Stimulated activated CD8-positive, alpha-beta memory T cell treated with anti-CD3 and anti-CD28 coated beads, Interleukin-12 subunit alpha, Interleukin-12 subunit beta, amount 100 ng/mL, for 24 hours (primary cell): ENCODE results near the gene SLC1A7.

Experiments used
- DNase-seq: peaks from one replicate; pipeline ENCODE4 v3.0.0-alpha.2; 2020; ENCODE audit errors: extremely low read depth

SLC1A7 gene

DNA sequence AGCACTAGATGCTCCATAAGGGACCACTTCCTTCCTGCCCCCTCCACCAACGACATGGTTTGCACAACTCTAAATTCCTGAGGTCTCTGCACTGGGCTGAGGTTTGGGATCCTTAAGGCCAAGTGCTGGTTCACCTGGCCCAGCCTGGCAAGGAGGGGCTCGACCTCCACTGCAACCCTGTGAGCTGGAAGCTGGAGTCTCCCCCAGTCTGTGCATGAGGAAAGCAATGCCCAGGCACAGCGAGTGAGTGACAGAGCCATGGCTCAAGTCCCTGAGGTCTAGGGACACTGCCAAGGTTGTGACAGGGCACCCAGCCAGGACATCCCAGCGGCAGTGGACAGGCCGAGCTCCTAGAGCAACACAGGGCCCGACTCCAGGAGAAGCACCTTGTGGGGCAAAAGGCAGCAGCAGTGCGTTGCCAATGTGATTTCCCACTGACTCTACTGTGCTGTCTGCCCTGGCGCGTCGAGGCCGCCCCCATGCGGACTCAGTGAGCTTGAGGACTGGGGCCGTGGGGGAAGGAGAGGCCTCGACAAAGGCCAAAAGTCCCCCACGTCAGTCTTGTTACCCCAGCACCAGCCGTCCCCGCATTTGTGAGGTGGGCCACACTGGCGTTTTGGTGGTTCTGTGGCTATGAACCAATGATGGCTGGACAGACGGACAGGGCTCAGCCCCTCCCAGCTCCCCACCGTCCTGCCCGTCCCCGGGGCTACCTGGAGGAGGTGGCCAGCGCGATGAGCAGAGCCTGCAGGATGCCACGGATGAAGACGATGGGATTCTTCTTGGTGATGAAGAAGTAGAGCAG, 50.4 kb downstream of the SLC1A7 start:
- no peak for DNase-seq

- DNase-seq: no peak
These were observed 52.0 kb downstream of the SLC1A7 start for GRCh38 chr1:53090227-53091147.

DNA sequence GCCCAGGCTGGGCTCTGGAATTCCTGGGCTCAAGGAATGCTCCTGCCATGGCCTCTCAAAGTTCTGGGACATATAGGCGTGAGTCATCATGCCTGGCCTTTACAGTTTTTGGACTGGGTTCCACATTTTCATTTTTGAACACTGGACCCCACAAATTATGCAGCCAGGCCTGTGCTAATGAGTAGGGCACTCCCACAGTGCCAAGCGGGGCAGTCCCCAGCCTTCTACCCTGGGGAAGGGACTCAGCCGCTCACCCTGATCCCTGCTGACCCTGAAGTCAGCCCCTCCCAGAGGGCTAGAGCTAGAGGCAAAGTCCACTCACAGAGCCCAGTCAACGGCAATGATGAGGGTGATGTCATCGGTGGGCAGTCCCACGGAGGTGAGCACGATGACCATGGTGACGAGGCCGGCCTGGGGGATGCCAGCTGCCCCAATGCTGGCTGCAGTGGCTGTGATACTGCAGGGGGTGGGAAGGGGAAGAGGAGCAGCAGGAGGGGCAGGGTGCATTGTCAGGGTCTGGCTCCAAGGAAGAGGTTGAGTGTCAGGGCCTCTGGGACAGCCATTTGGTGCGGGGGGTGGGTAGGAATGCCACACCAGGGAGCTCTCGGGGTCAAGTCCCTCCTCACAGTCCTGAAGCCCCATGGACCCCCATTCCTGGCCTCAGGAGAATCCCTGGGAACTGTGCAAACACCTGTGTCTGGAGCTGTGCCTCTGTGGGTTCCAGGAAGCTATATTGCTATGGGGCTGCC, 52.8 kb downstream of the SLC1A7 start:
- no peak for DNase-seq

DNA sequence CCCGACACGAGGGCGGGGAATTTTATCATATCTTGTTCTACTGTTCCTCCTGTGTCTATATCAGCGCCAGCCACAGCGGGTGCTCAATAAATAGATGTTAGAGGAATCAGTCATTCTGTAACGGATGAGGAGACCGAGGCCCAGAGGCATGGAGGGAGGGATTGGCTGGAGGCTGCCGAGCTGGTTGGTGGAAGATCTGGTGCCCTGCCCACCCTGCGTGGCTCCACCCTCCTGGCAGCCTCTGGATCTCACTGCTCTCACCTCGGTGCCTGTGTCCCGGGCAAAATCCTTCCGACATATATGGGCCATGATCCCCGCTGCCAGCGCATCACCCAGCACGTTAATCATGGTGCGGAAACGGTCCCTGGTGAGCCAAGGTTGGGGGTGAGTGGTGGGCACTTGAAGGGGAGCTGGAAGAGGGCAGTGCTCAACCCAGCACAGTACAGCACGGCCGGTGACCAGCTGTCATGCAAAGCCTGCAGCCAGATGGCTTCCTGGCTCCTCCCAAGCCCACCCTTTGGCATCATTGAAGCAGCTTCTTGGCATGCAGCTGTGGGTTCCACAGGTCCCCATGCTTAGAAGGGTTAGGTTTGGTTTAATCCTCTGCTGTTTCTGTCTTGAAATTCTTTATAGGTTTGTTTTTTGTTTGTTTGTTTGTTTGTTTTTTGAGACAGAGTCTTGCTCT, 53.7 kb downstream of the SLC1A7 start:
- DNase-seq: no peak

DNA sequence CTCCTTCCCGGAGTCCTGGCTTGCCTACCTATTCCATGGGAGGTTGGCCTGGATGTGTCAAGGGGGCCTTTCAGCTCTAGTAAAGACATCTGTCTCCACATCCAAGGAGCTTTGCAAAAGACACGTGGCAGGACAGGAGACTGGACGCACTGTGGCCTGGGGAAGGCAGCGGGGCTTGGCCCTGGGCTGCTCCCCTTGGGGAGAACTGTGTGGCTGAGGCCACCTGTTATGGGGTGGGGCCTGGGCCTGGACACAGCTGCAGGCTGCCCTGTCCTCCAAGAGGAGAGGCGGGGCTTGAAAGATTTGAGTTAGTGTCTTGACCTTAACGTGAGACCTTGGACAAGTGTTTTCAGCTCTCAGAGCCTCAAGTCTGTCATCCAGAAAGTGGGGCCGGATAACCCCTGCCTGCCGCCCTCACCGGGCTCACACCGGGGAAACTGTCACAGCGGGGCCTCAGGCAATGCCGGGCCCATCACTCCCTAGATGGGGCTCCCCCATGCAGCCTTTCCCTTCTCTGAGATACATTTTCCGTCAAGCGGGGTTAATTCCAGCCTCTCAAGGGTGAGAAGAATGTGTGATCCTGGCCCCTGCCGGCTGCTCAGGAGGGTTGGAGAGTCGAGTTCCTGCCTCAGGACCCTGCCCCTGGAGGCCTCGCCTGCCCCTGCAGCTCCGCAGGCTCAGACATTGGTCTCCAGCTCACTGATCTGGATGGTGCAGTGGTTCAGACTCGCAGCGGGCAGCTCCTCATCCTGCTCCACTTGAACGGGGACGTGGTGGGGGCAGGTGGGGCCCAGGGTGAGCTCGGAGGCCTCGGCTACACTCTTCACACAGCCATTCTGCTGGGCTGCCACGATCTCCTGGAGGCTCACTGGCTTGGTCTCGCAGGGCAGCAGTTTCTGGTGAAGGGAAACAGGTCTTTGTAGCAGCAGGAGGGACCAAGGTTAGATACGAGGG, 54.8 kb downstream of the SLC1A7 start:
- DNase-seq: no peak

DNA sequence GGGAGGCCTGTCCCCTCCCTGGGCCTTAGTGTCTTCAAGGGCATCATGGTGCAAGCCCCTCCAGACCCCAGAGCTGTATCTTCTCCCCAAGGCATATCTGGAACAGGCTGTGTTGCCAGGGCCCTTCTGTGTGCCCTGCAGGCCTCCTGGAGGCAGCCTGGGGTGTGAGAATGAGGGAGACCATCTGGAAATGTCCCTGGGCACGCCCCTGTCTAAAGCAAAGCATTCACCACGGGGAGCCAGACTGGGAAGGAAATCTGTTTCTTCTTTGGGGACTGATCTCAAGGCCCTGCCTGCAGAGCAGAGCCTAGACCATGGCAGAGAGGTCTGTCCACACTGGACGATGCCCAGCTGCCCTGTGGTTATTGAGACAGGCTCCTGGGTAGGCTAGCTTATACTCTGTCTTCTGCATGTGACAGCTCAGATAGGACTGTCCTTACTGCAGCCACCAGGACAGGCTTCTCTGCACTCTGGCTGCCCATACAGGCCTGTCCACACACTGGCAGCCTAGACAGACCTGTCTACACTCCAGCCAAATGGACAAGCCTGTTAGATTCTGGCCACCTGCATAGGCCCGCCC, 55.9 kb downstream of the SLC1A7 start:
- DNase-seq: no peak

DNA sequence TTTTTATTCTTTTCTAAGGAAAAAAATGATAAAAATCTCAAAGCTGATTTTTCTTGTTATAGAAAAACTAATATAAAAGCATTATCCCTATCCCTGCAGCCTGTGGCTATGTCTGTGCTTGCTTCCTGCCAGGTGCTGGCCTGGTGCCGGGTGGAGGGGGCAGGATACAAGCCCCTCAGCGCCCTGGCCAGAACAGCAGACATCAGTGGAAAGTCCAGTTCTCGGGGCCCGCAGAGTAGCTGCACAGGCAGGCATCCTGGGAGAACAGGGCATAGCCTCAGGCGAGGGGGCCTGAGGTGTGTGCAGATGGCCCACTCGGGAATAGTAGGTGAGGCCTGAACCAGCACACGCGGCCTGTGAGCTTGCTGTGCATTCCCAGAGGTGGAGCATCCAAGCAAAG, 57.0 kb downstream of the SLC1A7 start:
- DNase-seq: no peak

- no peak for DNase-seq
These were observed 57.9 kb downstream of the SLC1A7 start for GRCh38 chr1:53084589-53084971.

GRCh38 chr1:53083636-53084588, 58.5 kb downstream of the SLC1A7 start:
- DNase-seq: no peak

- DNase-seq: no peak
These were observed 59.5 kb downstream of the SLC1A7 start for GRCh38 chr1:53082826-53083455.

GRCh38 chr1:53081384-53082066, 60.9 kb downstream of the SLC1A7 start:
- no peak for DNase-seq

DNA sequence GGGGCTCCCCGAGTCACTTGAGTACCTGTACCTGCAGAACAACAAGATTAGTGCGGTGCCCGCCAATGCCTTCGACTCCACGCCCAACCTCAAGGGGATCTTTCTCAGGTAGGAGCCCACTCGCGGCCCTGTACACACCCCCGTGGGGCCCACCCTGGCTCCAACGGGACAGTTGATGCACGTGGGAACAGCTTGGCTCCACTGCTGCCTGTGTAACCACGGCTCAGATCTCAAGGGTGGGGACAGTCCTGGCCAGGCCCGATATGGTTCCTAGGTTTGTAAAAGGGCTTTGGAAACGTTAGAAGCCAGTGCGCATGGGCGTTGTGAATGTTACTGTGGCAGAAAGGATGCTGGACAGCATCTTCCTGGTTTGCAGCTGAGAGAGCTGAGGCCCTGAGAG, 61.7 kb downstream of the SLC1A7 start:
- DNase-seq: no peak

DNA sequence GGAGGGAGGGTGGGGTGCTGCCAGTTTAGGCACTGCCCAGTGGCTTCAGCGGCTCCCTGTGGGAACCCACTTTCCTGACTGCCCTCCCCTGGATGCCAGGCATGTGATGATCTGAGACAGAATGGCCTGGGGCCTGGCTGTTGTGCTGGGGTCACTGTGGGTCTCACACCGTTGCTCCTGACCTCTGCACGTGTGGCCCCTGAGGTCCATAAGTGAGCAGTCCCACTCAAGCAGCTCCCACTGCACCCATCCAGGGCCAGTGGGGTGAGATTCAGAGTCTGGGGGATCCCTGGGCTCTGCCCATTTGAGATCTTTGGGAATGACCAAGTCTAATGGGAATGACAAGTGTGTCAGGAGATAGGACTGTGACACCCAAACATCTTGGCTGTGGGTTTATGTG, 62.4 kb downstream of the SLC1A7 start:
- no peak for DNase-seq

DNA sequence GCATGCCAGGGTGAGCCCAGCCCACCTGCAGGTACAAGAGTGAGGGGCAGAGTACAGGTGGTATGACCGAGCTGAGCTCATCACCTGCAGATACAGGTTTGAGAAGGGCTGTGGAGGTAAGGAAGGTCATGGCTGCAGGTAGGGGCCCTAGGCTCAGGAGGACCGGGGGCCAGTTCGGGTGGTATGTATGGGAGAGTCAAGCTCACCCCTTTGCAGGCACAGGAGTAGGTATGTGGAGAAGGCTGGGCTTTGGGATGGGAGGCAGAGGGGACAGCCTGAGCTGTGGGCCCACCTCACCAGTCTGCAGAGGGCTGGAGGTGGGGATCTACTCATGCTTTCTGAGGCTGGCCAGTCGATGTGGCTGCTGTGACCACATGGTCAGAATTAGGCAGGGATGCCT, 63.2 kb downstream of the SLC1A7 start:
- no peak for DNase-seq

- DNase-seq: no peak
These were observed 63.9 kb downstream of the SLC1A7 start for GRCh38 chr1:53078333-53079101.

DNA sequence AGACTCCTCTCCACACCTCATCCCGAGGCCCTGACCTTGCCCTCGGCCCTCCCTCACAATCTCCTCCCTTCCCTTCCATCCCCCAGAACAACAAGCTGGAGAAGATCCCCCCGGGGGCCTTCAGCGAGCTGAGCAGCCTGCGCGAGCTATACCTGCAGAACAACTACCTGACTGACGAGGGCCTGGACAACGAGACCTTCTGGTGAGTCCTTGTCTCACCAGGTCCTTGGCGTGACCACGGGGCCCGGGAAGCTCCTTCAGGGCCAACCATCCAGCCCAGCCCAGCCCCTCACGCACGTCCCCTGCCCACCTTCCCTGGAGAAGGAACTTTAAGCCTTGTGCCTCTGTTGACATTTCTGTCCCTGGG, 64.9 kb downstream of the SLC1A7 start:
- DNase-seq: no peak
